GM12891 (cell line): ENCODE results near the gene LY6G6F.

Experiments
- PAX5 ChIP-seq: IDR thresholded peaks from 2 replicates; pipeline ENCODE4 v1.6.1; 2011; ENCODE audit warnings: low read length, moderate library complexity, mild to moderate bottlenecking; ENCODE audit not compliant: insufficient read depth, severe bottlenecking
- POLR2A ChIP-seq: IDR thresholded peaks from 2 replicates; pipeline ENCODE4 v1.6.1; 2011; ENCODE audit warnings: low read depth, low read length, control low read depth
- POLR2AphosphoS5 ChIP-seq: IDR thresholded peaks from 2 replicates; pipeline ENCODE4 v1.6.1; 2011; ENCODE audit warnings: low read depth, low read length, control low read depth
- POU2F2 ChIP-seq: IDR thresholded peaks from 2 replicates; pipeline ENCODE4 v1.6.1; 2011; ENCODE audit warnings: low read depth, mild to moderate bottlenecking, control low read depth, low read length, moderate library complexity
- SPI1 ChIP-seq: IDR thresholded peaks from 2 replicates; pipeline ENCODE4 v1.6.1; 2011; ENCODE audit warnings: low read depth, low read length, control low read depth
- TAF1 ChIP-seq: IDR thresholded peaks from 2 replicates; pipeline ENCODE4 v1.6.1; 2011; ENCODE audit warnings: low read depth, low read length, control low read depth

DNA sequence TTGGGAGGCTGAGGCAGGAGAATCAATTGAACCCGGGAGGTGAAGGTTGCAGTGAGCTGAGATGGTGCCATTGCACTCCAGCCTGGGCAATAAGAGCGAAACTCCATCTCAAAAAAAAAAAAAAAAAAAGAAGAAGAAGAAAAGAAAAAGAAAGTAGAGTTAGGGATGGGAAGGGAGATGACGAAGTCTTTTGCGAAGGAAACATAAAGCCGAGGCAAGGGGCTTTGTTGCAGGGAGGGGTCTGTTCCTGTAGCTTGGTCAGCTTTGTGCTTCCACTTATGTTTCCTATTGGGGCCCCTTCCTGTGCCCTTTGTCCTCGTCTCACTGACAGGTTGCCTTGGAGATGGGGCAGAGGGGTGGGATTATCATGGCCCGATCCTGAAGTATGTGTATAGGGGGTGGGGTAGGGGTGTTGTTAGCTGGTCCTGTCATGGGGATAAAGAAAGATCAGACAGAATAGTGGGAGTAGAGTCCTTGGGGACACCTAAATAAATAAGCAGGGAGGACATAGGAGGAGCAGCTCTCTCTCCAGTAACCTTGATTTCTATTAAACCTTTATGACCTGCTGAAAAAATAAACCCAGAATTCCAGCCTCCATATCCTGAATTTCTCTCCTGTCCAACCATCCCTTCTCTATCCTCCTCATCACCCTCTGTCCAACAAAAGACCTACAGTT, 30.8 kb downstream of the LY6G6F start:
- TF ChIP-seq POLR2A, result no peak
- TF ChIP-seq POLR2AphosphoS5, result no peak
- no peak for TF ChIP-seq TAF1
- TF ChIP-seq SPI1, result no peak
- no peak for TF ChIP-seq POU2F2
- TF ChIP-seq PAX5, result no peak
